ENCODE measurements around the gene DNASE1. TPM values are rescaled to one million over a fixed set of nuclear protein-coding genes. Genes with fewer than 3 reads are reported as not detected.

DNASE1 gene
- polyA plus RNA-seq, 2 of the 4 experiments (the other 2 are of a cell fraction), result 6.3 to 7.2 TPM

- ATAC-seq (no peak), DNase-seq (ENCODE audit: low read depth in 1 of 2, low spot score in 1 of 2) (no peak), FAIRE-seq (no peak)
- TF ChIP-seq KDM5A (IDR thresholded peaks at IDR 0.05) (no peak), CTCF (IDR thresholded peaks at IDR 0.05) (no peak), GATA3 (IDR thresholded peaks at IDR 0.05; ENCODE audit: borderline replicate concordance) (no peak), HES2 (IDR thresholded peaks at IDR 0.05) (no peak), CBX8 (IDR thresholded peaks at IDR 0.05) (no peak), USF2 (IDR thresholded peaks at IDR 0.05) (no peak), MAFK (IDR thresholded peaks at IDR 0.05; ENCODE audit: partially characterized antibody) (no peak), HOXB5 (CRISPR knock-in tag; IDR thresholded peaks at IDR 0.05) (no peak), JUN (IDR thresholded peaks at IDR 0.05) (no peak), RCOR1 (IDR thresholded peaks at IDR 0.05; ENCODE audit: low read depth, low read length) (no peak), NPAS2 (CRISPR knock-in tag; IDR thresholded peaks at IDR 0.05; ENCODE audit: borderline replicate concordance) (no peak), EP300 (IDR thresholded peaks at IDR 0.05) (no peak), RNF2 (IDR thresholded peaks at IDR 0.05; ENCODE audit: borderline replicate concordance, low read depth) (no peak), ZSCAN20 (CRISPR knock-in tag; IDR thresholded peaks at IDR 0.05) (no peak), JUNB (IDR thresholded peaks at IDR 0.05) (no peak), MYC (IDR thresholded peaks at IDR 0.05; ENCODE audit: borderline replicate concordance, low read length) (no peak)
- ChIA-PET CTCF (interaction anchor here (1.0 to 1.2 kb wide), 2 partner anchors 15 to 19 kb away, joined by 3 read pairs; no protein-coding TSS in a partner anchor), POLR2A (no interaction called here)
- Histone ChIP-seq H3K4me2 (no peak overlapping the region), H3K4me3 (no peak overlapping the region), H3K9me3 (no peaks in the 10 kb centered on the region), H3K27ac (no peak overlapping the region), H3K4me1 (no peaks in the 10 kb centered on the region)
- 91% methylated on average over 12 of the region's 12 CpGs for WGBS (ENCODE audit: missing lambda C conversion rate)
Measured at GRCh38 chr16:3661311-3661710, 6.8 kb downstream of the DNASE1 start.

GRCh38 chr16:3661922-3662321 is 7.4 kb downstream of the DNASE1 start:
- FAIRE-seq (no peak), DNase-seq (ENCODE audit: low read depth in 1 of 2, low spot score in 1 of 2) (no peak), ATAC-seq (no peak)
- no peak overlapping the region for H3K27ac ChIP-seq
- H3K9me3 ChIP-seq, result no peaks in the 10 kb centered on the region
- no peak overlapping the region for H3K4me3 ChIP-seq
- TF ChIP-seq ELK1 (IDR thresholded peaks at IDR 0.05; ENCODE audit: low read depth, low read length) (no peak), ATOH8 (CRISPR knock-in tag; IDR thresholded peaks at IDR 0.05; ENCODE audit: low read depth) (no peak), PHF8 (IDR thresholded peaks at IDR 0.05; ENCODE audit: borderline replicate concordance, low read depth) (no peak), USF2 (IDR thresholded peaks at IDR 0.05) (no peak), HMGXB4 (CRISPR knock-in tag; IDR thresholded peaks at IDR 0.05; ENCODE audit: borderline replicate concordance) (no peak), MAX (IDR thresholded peaks at IDR 0.05) (no peak)
- H3K4me1 ChIP-seq, result no peaks in the 10 kb centered on the region
- H3K4me2 ChIP-seq, result no peak overlapping the region
- CTCF ChIA-PET, result interaction anchor here (1.0 to 1.6 kb wide), 3 partner anchors 8 to 19 kb away, joined by 3 to 9 read pairs (median 3); partner anchors contain the start of gene DNASE1
- 89% methylated on average over 8 of the region's 13 CpGs for WGBS (ENCODE audit: missing lambda C conversion rate)
- POLR2A ChIA-PET, result no interaction called here
